ENCODE measurements around the gene PIK3IP1.
A peak's percentile ranks its signal among the peaks of the same experiment; 100 is the strongest.

The PIK3IP1 gene

DNA sequence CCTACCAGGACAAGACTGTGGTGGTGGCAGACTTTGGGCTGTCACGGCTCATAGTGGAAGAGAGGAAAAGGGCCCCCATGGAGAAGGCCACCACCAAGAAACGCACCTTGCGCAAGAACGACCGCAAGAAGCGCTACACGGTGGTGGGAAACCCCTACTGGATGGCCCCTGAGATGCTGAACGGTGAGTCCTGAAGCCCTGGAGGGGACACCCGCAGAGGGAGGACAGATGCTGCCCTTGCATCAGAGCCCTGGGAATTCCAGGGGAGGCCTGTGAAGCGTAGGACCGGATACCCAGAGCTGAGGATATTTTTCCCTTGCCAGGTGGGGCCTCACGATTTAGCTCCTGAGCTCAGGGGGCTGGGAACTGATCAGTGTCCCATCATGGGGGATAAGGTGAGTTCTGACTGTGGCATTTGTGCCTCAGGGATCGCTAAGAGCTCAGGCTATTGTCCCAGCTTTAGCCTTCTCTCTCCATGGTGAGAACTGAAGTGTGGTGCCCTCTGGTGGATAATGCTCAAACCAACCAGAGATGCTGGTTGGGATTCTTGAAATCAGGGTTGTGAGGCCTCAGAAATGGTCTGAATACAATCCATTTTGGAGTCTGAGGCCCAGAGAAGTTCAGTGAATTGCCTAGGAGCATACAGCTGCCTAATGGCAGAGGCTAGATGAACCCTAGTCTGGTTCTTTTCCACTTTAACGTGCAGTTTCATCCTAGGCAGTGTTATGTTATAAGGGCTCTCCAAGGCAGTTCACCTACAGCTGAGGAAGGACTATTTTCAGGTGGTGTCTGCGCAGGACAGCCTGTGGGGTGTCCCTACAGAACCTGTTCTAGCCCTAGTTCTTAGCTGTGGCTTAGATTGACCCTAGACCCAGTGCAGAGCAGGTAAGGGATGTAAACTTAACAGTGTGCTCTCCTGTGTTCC, 19.5 kb downstream of the PIK3IP1 start:
- Histone ChIP-seq H3K9ac (ENCODE audit: low read length) (no peak overlapping the region), H3K27ac (ENCODE audit: low read depth, low read length) (no peak overlapping the region)

GRCh38 chr22:31271485-31271884, 20.8 kb downstream of the PIK3IP1 start:
- Histone ChIP-seq H2AFZ (ENCODE audit: low read depth, low read length, severe bottlenecking) (no peak overlapping the region), H3F3A (ENCODE audit: insufficient read depth) (no peaks in the 10 kb centered on the region), H3K4me3 (ENCODE audit: insufficient read depth, low read length, poor library complexity, severe bottlenecking) (no peak overlapping the region), H4K20me1 (ENCODE audit: low read depth, low read length) (no peaks in the 10 kb centered on the region), H3K9me2 (replicated peaks; ENCODE audit: insufficient read depth, low read length) (no peaks in the 10 kb centered on the region), H3K27ac (ENCODE audit: low read depth, low read length) (no peak overlapping the region), H3K9ac (ENCODE audit: low read length) (no peak overlapping the region), H3K79me2 (ENCODE audit: insufficient read depth, low read length) (no peaks in the 10 kb centered on the region), H3K9me3 (ENCODE audit: insufficient read depth, low read length) (no peaks in the 10 kb centered on the region), H3K27me3 (ENCODE audit: low read length) (no peaks in the 10 kb centered on the region), H3K4me2 (ENCODE audit: low read depth, low read length, poor library complexity, severe bottlenecking) (no peak overlapping the region), H3K36me3 (ENCODE audit: low read length) (no peaks in the 10 kb centered on the region)
- TF ChIP-seq EZH2phosphoT487 (conservative IDR thresholded peaks at IDR 0.05; ENCODE audit: low read length) = no peak
- TF ChIP-seq, protein P1, sequence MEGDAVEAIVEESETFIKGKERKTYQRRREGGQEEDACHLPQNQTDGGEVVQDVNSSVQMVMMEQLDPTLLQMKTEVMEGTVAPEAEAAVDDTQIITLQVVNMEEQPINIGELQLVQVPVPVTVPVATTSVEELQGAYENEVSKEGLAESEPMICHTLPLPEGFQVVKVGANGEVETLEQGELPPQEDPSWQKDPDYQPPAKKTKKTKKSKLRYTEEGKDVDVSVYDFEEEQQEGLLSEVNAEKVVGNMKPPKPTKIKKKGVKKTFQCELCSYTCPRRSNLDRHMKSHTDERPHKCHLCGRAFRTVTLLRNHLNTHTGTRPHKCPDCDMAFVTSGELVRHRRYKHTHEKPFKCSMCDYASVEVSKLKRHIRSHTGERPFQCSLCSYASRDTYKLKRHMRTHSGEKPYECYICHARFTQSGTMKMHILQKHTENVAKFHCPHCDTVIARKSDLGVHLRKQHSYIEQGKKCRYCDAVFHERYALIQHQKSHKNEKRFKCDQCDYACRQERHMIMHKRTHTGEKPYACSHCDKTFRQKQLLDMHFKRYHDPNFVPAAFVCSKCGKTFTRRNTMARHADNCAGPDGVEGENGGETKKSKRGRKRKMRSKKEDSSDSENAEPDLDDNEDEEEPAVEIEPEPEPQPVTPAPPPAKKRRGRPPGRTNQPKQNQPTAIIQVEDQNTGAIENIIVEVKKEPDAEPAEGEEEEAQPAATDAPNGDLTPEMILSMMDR (IDR thresholded peaks at IDR 0.05; ENCODE audit: insufficient read depth, low read length, poor library complexity, severe bottlenecking) = no peak

More for the DNA sequence above, 19.5 kb downstream of the PIK3IP1 start:
- no peaks in the 10 kb centered on the region for H3K9me2 ChIP-seq (replicated peaks; ENCODE audit: insufficient read depth, low read length)
- H3F3A ChIP-seq (ENCODE audit: insufficient read depth) = no peaks in the 10 kb centered on the region
- no peaks in the 10 kb centered on the region for H3K27me3 ChIP-seq (ENCODE audit: low read length)
- H3K79me2 ChIP-seq (ENCODE audit: insufficient read depth, low read length) = no peaks in the 10 kb centered on the region
- H3K4me3 ChIP-seq (ENCODE audit: insufficient read depth, low read length, poor library complexity, severe bottlenecking) = no peak overlapping the region
- TF ChIP-seq, protein P1 (IDR thresholded peaks at IDR 0.05; ENCODE audit: insufficient read depth, low read length, poor library complexity, severe bottlenecking) = peak; percentile 55
- no peak for TF ChIP-seq EZH2phosphoT487 (conservative IDR thresholded peaks at IDR 0.05; ENCODE audit: low read length)
- H3K4me2 ChIP-seq (ENCODE audit: low read depth, low read length, poor library complexity, severe bottlenecking) = no peak overlapping the region
- no peaks in the 10 kb centered on the region for H4K20me1 ChIP-seq (ENCODE audit: low read depth, low read length)
- no peaks in the 10 kb centered on the region for H3K36me3 ChIP-seq (ENCODE audit: low read length)
- no peak overlapping the region for H2AFZ ChIP-seq (ENCODE audit: low read depth, low read length, severe bottlenecking)
- H3K9me3 ChIP-seq (ENCODE audit: insufficient read depth, low read length) = no peaks in the 10 kb centered on the region

- Histone ChIP-seq H3K27me3 (ENCODE audit: low read length) (no peaks in the 10 kb centered on the region), H3K9me2 (replicated peaks; ENCODE audit: insufficient read depth, low read length) (no peaks in the 10 kb centered on the region), H3F3A (ENCODE audit: insufficient read depth) (no peaks in the 10 kb centered on the region), H3K9me3 (ENCODE audit: insufficient read depth, low read length) (no peaks in the 10 kb centered on the region), H4K20me1 (ENCODE audit: low read depth, low read length) (no peaks in the 10 kb centered on the region), H3K4me3 (ENCODE audit: insufficient read depth, low read length, poor library complexity, severe bottlenecking) (no peak overlapping the region), H2AFZ (ENCODE audit: low read depth, low read length, severe bottlenecking) (no peak overlapping the region), H3K36me3 (ENCODE audit: low read length) (no peaks in the 10 kb centered on the region), H3K4me2 (ENCODE audit: low read depth, low read length, poor library complexity, severe bottlenecking) (no peak overlapping the region), H3K9ac (ENCODE audit: low read length) (no peak overlapping the region), H3K79me2 (ENCODE audit: insufficient read depth, low read length) (no peaks in the 10 kb centered on the region), H3K27ac (ENCODE audit: low read depth, low read length) (no peak overlapping the region)
- TF ChIP-seq EZH2phosphoT487 (conservative IDR thresholded peaks at IDR 0.05; ENCODE audit: low read length) = no peak
Measured at GRCh38 chr22:31271026-31271425, 21.3 kb downstream of the PIK3IP1 start.

All from SU-DHL-6 (cell line).